Peyer's patch (tissue), 4 donors: Measurements from ENCODE around the gene CDC42BPA. TPM values are rescaled to one million over a fixed set of nuclear protein-coding genes. Genes with fewer than 3 reads are reported as not detected.

Experiments
- DNase-seq, 3 donors: peaks; one replicate each; pipeline ENCODE4 v3.0.0-alpha.2; 2017 to 2019
- H3K27ac ChIP-seq, 4 donors: fragments of 200-600 bp; sonication (generic); one replicate each; pipeline ENCODE4 v1.5.1; 2016 to 2019
- H3K27me3 ChIP-seq, 2 donors: fragments of 200-600 bp; sonication (generic); one replicate each; pipeline ENCODE4 v1.5.1; 2019
- H3K36me3 ChIP-seq, 3 donors: fragments of 200-600 bp; sonication (generic); one replicate each; pipeline ENCODE4 v1.5.1; 2016 to 2019
- H3K4me1 ChIP-seq, 4 donors: fragments of 200-600 bp; sonication (generic); one replicate each; pipeline ENCODE4 v1.5.1; 2016 to 2019
- H3K4me3 ChIP-seq, 4 donors: fragments of 200-600 bp; sonication (generic); 1 replicate in 3 of 4; 2 replicates in 1 of 4; pipeline ENCODE4 v1.5.1; 2016 to 2019; ENCODE audit warnings: mild to moderate bottlenecking in 1 of 4
- H3K9me3 ChIP-seq, 4 donors: fragments of 200-600 bp; sonication (generic); one replicate each; pipeline ENCODE4 v1.5.1; 2016 to 2019; ENCODE audit warnings: mild to moderate bottlenecking in 1 of 4
- POLR2A ChIP-seq, 2 donors: fragments of 450-650 bp; IDR thresholded peaks; one replicate each; pipeline ENCODE4 v1.5.1; 2017; ENCODE audit warnings: antibody characterized with exemption in 2 of 2, mild to moderate bottlenecking in 2 of 2, moderate library complexity in 2 of 2
- total RNA-seq, 4 donors: library from RNA; depleted of rRNA; stranded (reverse); fragments of >200 nt; gene quantifications; one replicate each; pipeline ENCODE4 v1.1.0, GENCODE V29; 2016
- TF ChIP-seq, protein P1 (sequence below), 6 experiments: fragments of 450-650 bp in 4 of 6; fragments of 200-600 bp in 2 of 6; sonication (generic) in 1 of 6; IDR thresholded peaks; one replicate each; pipeline ENCODE4 v1.5.1; 2017 to 2019; ENCODE audit warnings: antibody characterized with exemption in 6 of 6, mild to moderate bottlenecking in 3 of 6, moderate library complexity in 1 of 6

CDC42BPA gene
- total RNA-seq, 4 donors from 2014 or later, result 49.3 to 107 (median 53.9) TPM

DNA sequence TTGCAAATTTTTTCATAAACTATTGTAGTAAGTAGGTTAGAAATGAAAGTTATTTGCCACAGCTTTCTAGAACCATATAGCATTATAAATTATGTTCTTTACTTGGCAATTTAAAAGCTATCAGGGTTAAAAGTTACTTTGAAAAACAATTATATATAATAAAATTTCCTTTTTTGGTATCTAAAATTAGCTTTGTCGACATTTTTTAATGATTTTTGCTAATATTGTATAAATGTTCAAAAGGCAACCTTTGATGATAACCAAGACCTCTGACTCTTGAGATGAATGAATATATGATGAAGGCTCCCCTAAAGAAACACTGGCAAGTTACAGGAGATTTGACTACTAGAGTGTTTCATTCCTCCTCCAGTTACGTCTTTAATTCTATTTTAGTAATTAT, 121.2 kb downstream of the CDC42BPA start:
- no peaks in the 10 kb centered on the region for H3K36me3 ChIP-seq
- DNase-seq, result no peak
- no peak overlapping the region for H3K4me3 ChIP-seq
- no peak for TF ChIP-seq POLR2A (IDR thresholded peaks at IDR 0.05)
- TF ChIP-seq, protein P1, sequence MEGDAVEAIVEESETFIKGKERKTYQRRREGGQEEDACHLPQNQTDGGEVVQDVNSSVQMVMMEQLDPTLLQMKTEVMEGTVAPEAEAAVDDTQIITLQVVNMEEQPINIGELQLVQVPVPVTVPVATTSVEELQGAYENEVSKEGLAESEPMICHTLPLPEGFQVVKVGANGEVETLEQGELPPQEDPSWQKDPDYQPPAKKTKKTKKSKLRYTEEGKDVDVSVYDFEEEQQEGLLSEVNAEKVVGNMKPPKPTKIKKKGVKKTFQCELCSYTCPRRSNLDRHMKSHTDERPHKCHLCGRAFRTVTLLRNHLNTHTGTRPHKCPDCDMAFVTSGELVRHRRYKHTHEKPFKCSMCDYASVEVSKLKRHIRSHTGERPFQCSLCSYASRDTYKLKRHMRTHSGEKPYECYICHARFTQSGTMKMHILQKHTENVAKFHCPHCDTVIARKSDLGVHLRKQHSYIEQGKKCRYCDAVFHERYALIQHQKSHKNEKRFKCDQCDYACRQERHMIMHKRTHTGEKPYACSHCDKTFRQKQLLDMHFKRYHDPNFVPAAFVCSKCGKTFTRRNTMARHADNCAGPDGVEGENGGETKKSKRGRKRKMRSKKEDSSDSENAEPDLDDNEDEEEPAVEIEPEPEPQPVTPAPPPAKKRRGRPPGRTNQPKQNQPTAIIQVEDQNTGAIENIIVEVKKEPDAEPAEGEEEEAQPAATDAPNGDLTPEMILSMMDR (IDR thresholded peaks at IDR 0.05), result no peak
- no peaks in the 10 kb centered on the region for H3K27me3 ChIP-seq
- H3K27ac ChIP-seq, result no peak overlapping the region
- no peaks in the 10 kb centered on the region for H3K4me1 ChIP-seq
- H3K9me3 ChIP-seq, result no peaks in the 10 kb centered on the region

DNA sequence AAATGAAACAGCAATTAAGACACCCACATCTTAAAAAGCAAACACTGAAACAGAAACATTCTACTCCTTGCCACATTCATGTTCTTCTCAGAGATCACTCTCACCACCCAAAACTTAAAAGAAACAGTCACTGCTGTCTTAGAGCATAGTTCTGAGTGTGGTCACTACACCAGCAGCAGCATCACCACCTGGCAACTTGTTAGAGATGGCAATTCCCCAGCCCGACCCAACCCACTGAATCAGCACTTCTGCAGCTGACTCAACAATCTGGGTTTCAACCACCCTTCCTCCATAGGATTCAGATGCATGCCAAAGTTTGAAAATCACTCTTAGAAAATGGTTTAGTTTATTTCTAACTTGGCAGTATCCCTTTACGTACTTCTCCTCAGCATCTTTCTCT, 126.1 kb downstream of the CDC42BPA start:
- H3K36me3 ChIP-seq, result peaks cover 0 to 3% (median 0%) of the 10 kb centered on the region in 3 donors
- H3K4me1 ChIP-seq, result no peaks in the 10 kb centered on the region
- H3K9me3 ChIP-seq, result no peaks in the 10 kb centered on the region
- peak in 1 of 3 donors; percentile 51 for DNase-seq
- no peak overlapping the region for H3K27ac ChIP-seq
- no peak overlapping the region for H3K4me3 ChIP-seq
- H3K27me3 ChIP-seq, result no peaks in the 10 kb centered on the region
- TF ChIP-seq POLR2A (IDR thresholded peaks at IDR 0.05), result no peak
- TF ChIP-seq, protein P1 (IDR thresholded peaks at IDR 0.05), result no peak

DNA sequence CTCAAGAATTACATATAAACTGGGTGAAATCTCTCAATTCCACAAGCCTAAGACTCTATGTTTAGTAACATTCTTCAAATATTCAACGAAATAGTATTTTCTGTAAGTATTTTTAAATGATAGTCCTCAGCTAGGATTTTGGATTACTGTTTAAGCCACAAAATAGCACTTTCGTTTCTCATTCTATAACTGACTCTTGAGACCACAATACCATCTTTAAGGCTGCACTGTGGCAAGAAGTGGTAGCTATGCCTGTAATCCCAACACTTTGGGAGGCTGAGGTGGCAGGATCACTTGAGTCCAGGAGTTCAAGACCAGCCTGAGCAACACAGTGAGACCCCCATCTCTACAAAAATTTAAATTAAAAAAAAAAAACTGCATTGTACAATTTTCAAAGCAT, 126.7 kb downstream of the CDC42BPA start:
- Histone ChIP-seq H3K4me1 (no peaks in the 10 kb centered on the region), H3K9me3 (no peaks in the 10 kb centered on the region), H3K4me3 (no peak overlapping the region), H3K27ac (no peak overlapping the region), H3K27me3 (no peaks in the 10 kb centered on the region), H3K36me3 (peaks cover 0 to 3% (median 0%) of the 10 kb centered on the region in 3 donors)
- DNase-seq, result no peak
- TF ChIP-seq, protein P1 (IDR thresholded peaks at IDR 0.05), result no peak
- TF ChIP-seq POLR2A (IDR thresholded peaks at IDR 0.05), result no peak

DNA sequence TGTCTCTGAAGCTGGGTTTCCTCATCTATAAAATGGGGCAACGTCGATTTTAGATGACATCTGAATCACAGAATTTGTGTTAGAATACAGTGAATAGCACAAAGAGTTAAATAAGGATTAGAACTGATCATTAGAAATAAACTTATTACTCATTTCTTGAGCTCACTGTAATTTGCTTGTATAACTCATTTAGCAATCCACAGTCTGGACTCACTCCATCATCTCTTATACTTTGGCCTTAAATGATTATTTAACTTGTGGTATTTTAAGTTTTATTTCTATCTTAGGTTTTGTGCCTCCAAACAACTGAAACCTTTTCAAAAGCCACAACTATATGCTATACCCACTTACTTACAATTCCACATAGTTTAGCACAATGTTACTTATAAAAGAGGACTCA, 128.0 kb downstream of the CDC42BPA start:
- no peaks in the 10 kb centered on the region for H3K27me3 ChIP-seq
- DNase-seq, result no peak
- H3K4me3 ChIP-seq, result no peak overlapping the region

DNA sequence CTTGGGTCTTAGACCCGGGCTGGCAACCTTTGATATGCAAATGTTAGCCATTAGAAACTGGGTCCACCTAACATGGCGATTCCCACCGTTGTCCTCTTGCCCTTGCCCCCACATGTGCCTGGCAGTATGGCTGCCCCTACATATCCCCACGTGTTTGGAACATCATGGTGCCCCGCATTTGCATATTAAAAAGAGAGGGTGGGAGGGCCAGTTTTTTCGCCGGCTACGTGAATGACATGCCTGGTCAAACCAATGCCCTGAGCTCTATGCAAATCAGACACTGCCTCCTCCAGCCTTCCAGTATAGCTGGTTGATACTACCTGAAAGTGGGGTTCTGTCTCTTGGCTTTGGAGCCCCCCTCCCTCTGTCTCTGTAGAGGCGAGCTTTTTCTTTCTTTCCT, 133.0 kb downstream of the CDC42BPA start:
- TF ChIP-seq, protein P1 (IDR thresholded peaks at IDR 0.05), result no peak
- TF ChIP-seq POLR2A (IDR thresholded peaks at IDR 0.05), result no peak
- no peaks in the 10 kb centered on the region for H3K27me3 ChIP-seq
- no peak for DNase-seq
- H3K4me3 ChIP-seq, result no peak overlapping the region
- no peaks in the 10 kb centered on the region for H3K4me1 ChIP-seq
- no peaks in the 10 kb centered on the region for H3K36me3 ChIP-seq
- no peak overlapping the region for H3K27ac ChIP-seq
- H3K9me3 ChIP-seq, result no peaks in the 10 kb centered on the region

More for the DNA sequence above, 128.0 kb downstream of the CDC42BPA start:
- TF ChIP-seq POLR2A (IDR thresholded peaks at IDR 0.05), result no peak
- TF ChIP-seq, protein P1 (IDR thresholded peaks at IDR 0.05), result no peak
- H3K36me3 ChIP-seq, result peaks cover 0 to 3% (median 0%) of the 10 kb centered on the region in 3 donors
- H3K9me3 ChIP-seq, result no peaks in the 10 kb centered on the region
- no peak overlapping the region for H3K27ac ChIP-seq
- no peaks in the 10 kb centered on the region for H3K4me1 ChIP-seq

DNA sequence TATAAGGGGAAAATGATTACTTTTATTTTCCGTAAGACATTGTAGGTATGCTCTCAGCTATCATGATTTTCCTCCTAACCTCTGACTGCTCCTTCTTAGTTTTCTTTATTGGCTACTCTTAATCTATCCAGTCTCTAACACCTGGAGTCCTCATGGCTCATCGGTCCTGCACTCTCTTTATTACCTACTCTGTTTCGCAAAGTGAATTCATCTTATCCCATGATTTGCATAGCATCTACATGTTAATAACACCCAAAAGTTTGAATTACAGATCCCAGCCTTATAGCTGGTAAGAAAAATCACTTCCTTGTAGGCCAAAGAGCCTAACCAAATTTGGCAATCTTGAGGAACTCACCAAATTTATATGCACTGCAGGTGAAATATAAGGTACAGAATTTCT, 136.3 kb downstream of the CDC42BPA start:
- H3K4me3 ChIP-seq, result no peak overlapping the region

More for the DNA sequence above, 136.3 kb downstream of the CDC42BPA start:
- Histone ChIP-seq H3K27me3 (no peaks in the 10 kb centered on the region), H3K4me1 (no peaks in the 10 kb centered on the region), H3K36me3 (no peaks in the 10 kb centered on the region), H3K27ac (no peak overlapping the region), H3K9me3 (no peaks in the 10 kb centered on the region)
- TF ChIP-seq POLR2A (IDR thresholded peaks at IDR 0.05), result no peak
- TF ChIP-seq, protein P1 (IDR thresholded peaks at IDR 0.05), result no peak
- no peak for DNase-seq
